ENCODE data around the gene DHRSX. TPM values are rescaled to one million over a fixed set of nuclear protein-coding genes. Genes with fewer than 3 reads are reported as not detected.
"Not testable (repeated sequence)": the region's sequence is repeated elsewhere in the genome, so short reads cannot be mapped to it uniquely, and the experiment has no call there.

The DHRSX gene
- total and polyA plus RNA-seq, 2 donors (not counting 3 experiments of a cell fraction or from before 2014, with no cell fraction given) = 27.1 to 37.7 TPM

DNA sequence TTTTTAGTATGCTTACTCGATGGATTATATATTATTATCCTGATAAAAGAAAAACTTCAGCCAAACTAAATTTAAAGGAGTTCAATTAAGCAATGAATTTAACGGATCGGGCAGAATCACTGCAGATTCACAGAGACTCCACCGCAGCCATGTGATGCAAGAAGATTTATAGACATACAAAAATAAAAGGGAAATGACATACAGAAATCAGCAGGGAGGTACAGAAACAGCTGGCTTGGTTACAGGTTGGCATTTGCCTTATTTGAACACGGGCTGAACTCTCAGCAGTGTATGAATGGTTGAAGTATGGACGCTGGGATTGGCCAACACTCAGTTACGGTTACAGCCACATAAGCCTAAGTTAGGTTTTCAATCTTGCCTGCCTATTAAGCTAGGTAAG is 35.4 kb upstream of the DHRSX start:
- H3K4me3 ChIP-seq (replicated peaks in 1 of 3; ENCODE audit: insufficient read depth in 1 of 3, low read depth in 1 of 3, low read length in 3 of 3) = no peak overlapping the region
- no peaks in the 10 kb centered on the region for H3K9me3 ChIP-seq (replicated peaks; ENCODE audit: control insufficient read depth, insufficient read depth, low read length)
- no peaks in the 10 kb centered on the region for H3K9me1 ChIP-seq (replicated peaks; ENCODE audit: control insufficient read depth, extremely low read depth, insufficient read depth, low read length)
- H3K27me3 ChIP-seq (ENCODE audit: control insufficient read depth in 2 of 2, insufficient read depth in 2 of 2, low read length in 2 of 2) = no peaks in the 10 kb centered on the region
- H3K27ac ChIP-seq (ENCODE audit: insufficient read depth, low read depth, low read length) = no peak overlapping the region
- no peaks in the 10 kb centered on the region for H4K20me1 ChIP-seq (replicated peaks; ENCODE audit: control insufficient read depth, extremely low read depth, insufficient read depth, low read length)
- ChIA-PET POLR2A (no interaction called here), CTCF (no interaction called here)
- FAIRE-seq (no peak), DNase-seq (ENCODE audit: low read depth, low spot score) (no peak)
- no peaks in the 10 kb centered on the region for H3K79me2 ChIP-seq (ENCODE audit: control insufficient read depth, insufficient read depth, low read length)
- intact Hi-C loops (cut with micrococcal nuclease) = no loop called here
- no peaks in the 10 kb centered on the region for H3K36me3 ChIP-seq (ENCODE audit: control insufficient read depth in 2 of 2, extremely low read depth in 1 of 2, insufficient read depth in 2 of 2, low read length in 2 of 2)
- no peak overlapping the region for H3K4me2 ChIP-seq (ENCODE audit: insufficient read depth, low read length)
- H3K4me1 ChIP-seq (ENCODE audit: control insufficient read depth, extremely low read depth, insufficient read depth, low read length) = no peaks in the 10 kb centered on the region
- H2AFZ ChIP-seq (ENCODE audit: low read depth, low read length) = no peak overlapping the region
- H3K9ac ChIP-seq (replicated peaks; ENCODE audit: extremely low read depth, insufficient read depth, low read length) = no peak overlapping the region
- dilution Hi-C loops (cut with MboI; ENCODE audit: extremely low pct_ligation_motif_present, low sequenced_read_pairs) = no loop called here
- BruUV-seq (replicated peaks) = no TSS peak
- no peak for TF ChIP-seq POLR2AphosphoS5 (IDR thresholded peaks at IDR 0.05; ENCODE audit: insufficient read depth, low read depth, low read length)
- TF ChIP-seq FOS (IDR thresholded peaks at IDR 0.05; ENCODE audit: borderline replicate concordance, insufficient read depth, low read length) = no peak
- TF ChIP-seq EZH2 (IDR thresholded peaks at IDR 0.05; ENCODE audit: borderline replicate concordance, low read depth, low read length, severe bottlenecking) = no peak
- TF ChIP-seq, protein P1, sequence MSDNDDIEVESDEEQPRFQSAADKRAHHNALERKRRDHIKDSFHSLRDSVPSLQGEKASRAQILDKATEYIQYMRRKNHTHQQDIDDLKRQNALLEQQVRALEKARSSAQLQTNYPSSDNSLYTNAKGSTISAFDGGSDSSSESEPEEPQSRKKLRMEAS (IDR thresholded peaks at IDR 0.05; ENCODE audit: insufficient read depth, insufficient read length) = no peak
- TF ChIP-seq, protein P2, sequence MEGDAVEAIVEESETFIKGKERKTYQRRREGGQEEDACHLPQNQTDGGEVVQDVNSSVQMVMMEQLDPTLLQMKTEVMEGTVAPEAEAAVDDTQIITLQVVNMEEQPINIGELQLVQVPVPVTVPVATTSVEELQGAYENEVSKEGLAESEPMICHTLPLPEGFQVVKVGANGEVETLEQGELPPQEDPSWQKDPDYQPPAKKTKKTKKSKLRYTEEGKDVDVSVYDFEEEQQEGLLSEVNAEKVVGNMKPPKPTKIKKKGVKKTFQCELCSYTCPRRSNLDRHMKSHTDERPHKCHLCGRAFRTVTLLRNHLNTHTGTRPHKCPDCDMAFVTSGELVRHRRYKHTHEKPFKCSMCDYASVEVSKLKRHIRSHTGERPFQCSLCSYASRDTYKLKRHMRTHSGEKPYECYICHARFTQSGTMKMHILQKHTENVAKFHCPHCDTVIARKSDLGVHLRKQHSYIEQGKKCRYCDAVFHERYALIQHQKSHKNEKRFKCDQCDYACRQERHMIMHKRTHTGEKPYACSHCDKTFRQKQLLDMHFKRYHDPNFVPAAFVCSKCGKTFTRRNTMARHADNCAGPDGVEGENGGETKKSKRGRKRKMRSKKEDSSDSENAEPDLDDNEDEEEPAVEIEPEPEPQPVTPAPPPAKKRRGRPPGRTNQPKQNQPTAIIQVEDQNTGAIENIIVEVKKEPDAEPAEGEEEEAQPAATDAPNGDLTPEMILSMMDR (IDR thresholded peaks at IDR 0.05; ENCODE audit: extremely low read depth in 1 of 2, insufficient read depth in 1 of 2, low read depth in 1 of 2, low read length in 2 of 2) = no peak
- no peak for TF ChIP-seq GATA2 (IDR thresholded peaks at IDR 0.05; ENCODE audit: insufficient read depth, insufficient read length, low read depth, low read length)
- TF ChIP-seq MYC (IDR thresholded peaks at IDR 0.05; ENCODE audit: low read depth, low read length) = no peak
- TF ChIP-seq POLR2A (IDR thresholded peaks at IDR 0.05; ENCODE audit: low read depth, low read length) = no peak
- no peak for TF ChIP-seq JUN (IDR thresholded peaks at IDR 0.05; ENCODE audit: borderline replicate concordance, insufficient read depth, insufficient read length, low read depth)

DNA sequence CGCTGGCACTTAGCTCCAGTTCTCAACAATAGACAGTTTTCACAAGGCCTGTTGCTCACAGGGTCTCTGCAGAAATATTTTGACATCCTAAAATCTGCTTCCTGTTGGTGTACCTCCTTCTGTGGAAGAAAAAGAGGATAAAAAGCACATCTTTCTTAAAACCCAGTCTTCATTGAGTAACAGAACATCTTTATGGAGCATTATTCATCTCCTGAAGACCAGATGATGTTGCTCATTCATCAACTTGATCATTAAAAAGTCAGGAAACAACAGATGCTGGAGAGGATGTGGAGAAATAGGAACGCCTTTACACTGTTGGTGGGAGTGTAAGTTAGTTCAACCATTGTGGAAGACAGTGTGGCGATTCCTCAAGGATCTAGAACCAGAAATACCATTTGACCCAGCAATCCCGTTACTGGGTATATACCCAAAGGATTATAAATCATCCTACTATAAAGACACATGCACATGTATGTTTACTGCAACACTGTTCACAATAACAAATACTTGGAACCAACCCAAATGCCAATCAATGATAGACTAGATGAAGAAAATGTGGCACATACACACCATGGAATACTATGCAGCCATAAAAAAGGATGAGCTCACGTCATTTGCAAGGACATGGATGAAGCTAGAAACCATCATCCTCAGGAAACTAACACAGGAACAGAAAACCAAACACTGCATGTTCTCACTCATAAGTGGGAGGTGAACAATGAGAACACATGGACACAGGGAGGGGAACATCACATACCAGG is 33.7 kb upstream of the DHRSX start:
- BruUV-seq (replicated peaks); dilution Hi-C loops (cut with MboI; ENCODE audit: extremely low pct_ligation_motif_present, low sequenced_read_pairs); H3K4me3 ChIP-seq (replicated peaks in 1 of 3; ENCODE audit: insufficient read depth in 1 of 3, low read depth in 1 of 3, low read length in 3 of 3); H3K36me3 ChIP-seq (ENCODE audit: control insufficient read depth in 2 of 2, extremely low read depth in 1 of 2, insufficient read depth in 2 of 2, low read length in 2 of 2); H3K27me3 ChIP-seq (ENCODE audit: control insufficient read depth in 2 of 2, insufficient read depth in 2 of 2, low read length in 2 of 2); CTCF ChIA-PET; H3K4me2 ChIP-seq (ENCODE audit: insufficient read depth, low read length); H2AFZ ChIP-seq (ENCODE audit: low read depth, low read length); H3K9ac ChIP-seq (replicated peaks; ENCODE audit: extremely low read depth, insufficient read depth, low read length); FAIRE-seq; DNase-seq (ENCODE audit: low read depth, low spot score); H3K4me1 ChIP-seq (ENCODE audit: control insufficient read depth, extremely low read depth, insufficient read depth, low read length); H3K9me3 ChIP-seq (replicated peaks; ENCODE audit: control insufficient read depth, insufficient read depth, low read length); H4K20me1 ChIP-seq (replicated peaks; ENCODE audit: control insufficient read depth, extremely low read depth, insufficient read depth, low read length); intact Hi-C loops (cut with micrococcal nuclease); H3K27ac ChIP-seq (ENCODE audit: insufficient read depth, low read depth, low read length); H3K9me1 ChIP-seq (replicated peaks; ENCODE audit: control insufficient read depth, extremely low read depth, insufficient read depth, low read length); H3K79me2 ChIP-seq (ENCODE audit: control insufficient read depth, insufficient read depth, low read length); POLR2A ChIA-PET: not testable (repeated sequence)

Measured in endothelial cell of umbilical vein (primary cell).